ENCODE data around the gene TMEM198.

- TF ChIP-seq CTCF (IDR thresholded peaks at IDR 0.05) (no peak), POLR2A (IDR thresholded peaks at IDR 0.05) (no peak)
These were observed 3.7 kb upstream of the TMEM198 start for GRCh38 chr2:219539926-219540678.
